GM21723 (cell line): Measurements from ENCODE around the gene PNLIP.

ENCODE experiments used
- ATAC-seq: cut with Tn5 transposase; IDR thresholded peaks from one replicate; pipeline ENCODE4 v1.9.1; 2021; ENCODE audit warnings: mild to moderate bottlenecking, moderate library complexity; ENCODE audit not compliant: unreplicated experiment

Gene PNLIP

GRCh38 chr10:116545756-116546155, at the start of gene PNLIP:
PNLIP (plus strand) TSS chr10:116545931; CDS start chr10:116546093, 162 bp downstream.
- no peak for ATAC-seq

- no peak for ATAC-seq
Observed at GRCh38 chr10:116504786-116505185, 40.9 kb upstream of the PNLIP start.

GRCh38 chr10:116510565-116510964, 35.2 kb upstream of the PNLIP start:
- no peak for ATAC-seq

GRCh38 chr10:116511365-116511764, 34.4 kb upstream of the PNLIP start:
- no peak for ATAC-seq

GRCh38 chr10:116521424-116522290, 24.1 kb upstream of the PNLIP start:
- peak; percentile 76 for ATAC-seq

GRCh38 chr10:116522803-116523381, 22.8 kb upstream of the PNLIP start:
- ATAC-seq = no peak

- no peak for ATAC-seq
Observed at GRCh38 chr10:116524736-116525135, 21.0 kb upstream of the PNLIP start.

GRCh38 chr10:116526219-116526618, 19.5 kb upstream of the PNLIP start:
- no peak for ATAC-seq

GRCh38 chr10:116536810-116537209, 8.9 kb upstream of the PNLIP start:
- ATAC-seq = no peak

GRCh38 chr10:116538456-116538855, 7.3 kb upstream of the PNLIP start:
- ATAC-seq = no peak

GRCh38 chr10:116538992-116539391, 6.7 kb upstream of the PNLIP start:
- no peak for ATAC-seq

- ATAC-seq = no peak
Observed at GRCh38 chr10:116540814-116541213, 4.9 kb upstream of the PNLIP start.

GRCh38 chr10:116542007-116542677, 3.6 kb upstream of the PNLIP start:
- no peak for ATAC-seq

GRCh38 chr10:116545122-116545521, 609 bp upstream of the PNLIP start:
- no peak for ATAC-seq

GRCh38 chr10:116548301-116548700, 2.6 kb downstream of the PNLIP start:
- ATAC-seq = no peak

- no peak for ATAC-seq
Observed at GRCh38 chr10:116553378-116553980, 7.7 kb downstream of the PNLIP start.

GRCh38 chr10:116554628-116555027, 8.9 kb downstream of the PNLIP start:
- ATAC-seq = no peak

- ATAC-seq = no peak
Observed at GRCh38 chr10:116555880-116556279, 10.1 kb downstream of the PNLIP start.

- no peak for ATAC-seq
Observed at GRCh38 chr10:116557305-116557880, 11.7 kb downstream of the PNLIP start.

GRCh38 chr10:116565534-116565933, 19.8 kb downstream of the PNLIP start:
- no peak for ATAC-seq

- no peak for ATAC-seq
Observed at GRCh38 chr10:116566932-116567331, 21.2 kb downstream of the PNLIP start.
